Measurements from ENCODE around the gene YBX2. TPM values are rescaled to one million over a fixed set of nuclear protein-coding genes. Genes with fewer than 3 reads are reported as not detected.

YBX2 gene
- total and polyA plus RNA-seq, 2 donors (not counting 3 experiments of a cell fraction or from before 2014, with no cell fraction given): 0.15 to 0.31 TPM

- Histone ChIP-seq H2AFZ (ENCODE audit: low read depth, low read length) (no peak overlapping the region), H3K9me3 (replicated peaks; ENCODE audit: control insufficient read depth, insufficient read depth, low read length) (no peaks in the 10 kb centered on the region), H3K79me2 (ENCODE audit: control insufficient read depth, insufficient read depth, low read length) (no peaks in the 10 kb centered on the region), H3K36me3 (ENCODE audit: control insufficient read depth in 2 of 2, extremely low read depth in 1 of 2, insufficient read depth in 2 of 2, low read length in 2 of 2) (no peaks in the 10 kb centered on the region), H3K4me2 (ENCODE audit: insufficient read depth, low read length) (no peak overlapping the region), H3K9ac (replicated peaks; ENCODE audit: extremely low read depth, insufficient read depth, low read length) (no peak overlapping the region), H3K4me3 (replicated peaks in 1 of 3; ENCODE audit: insufficient read depth in 1 of 3, low read depth in 1 of 3, low read length in 3 of 3) (no peak overlapping the region), H4K20me1 (replicated peaks; ENCODE audit: control insufficient read depth, extremely low read depth, insufficient read depth, low read length) (no peaks in the 10 kb centered on the region), H3K27me3 (ENCODE audit: control insufficient read depth in 2 of 2, insufficient read depth in 2 of 2, low read length in 2 of 2) (no peaks in the 10 kb centered on the region), H3K9me1 (replicated peaks; ENCODE audit: control insufficient read depth, extremely low read depth, insufficient read depth, low read length) (no peaks in the 10 kb centered on the region), H3K4me1 (ENCODE audit: control insufficient read depth, extremely low read depth, insufficient read depth, low read length) (no peaks in the 10 kb centered on the region), H3K27ac (ENCODE audit: insufficient read depth, low read depth, low read length) (no peak overlapping the region)
- DNase-seq (ENCODE audit: low read depth, low spot score) (no peak), FAIRE-seq (no peak)
- CTCF ChIA-PET: interaction anchor here (1.5 to 3.8 kb wide), 3 partner anchors 18 to 297 kb away, joined by 3 to 31 read pairs (median 14); no protein-coding TSS in a partner anchor
- no TSS peak for BruUV-seq (replicated peaks)
- intact Hi-C loops (cut with micrococcal nuclease): no loop called here
- TF ChIP-seq FOS (IDR thresholded peaks at IDR 0.05; ENCODE audit: borderline replicate concordance, insufficient read depth, low read length) (no peak), JUN (IDR thresholded peaks at IDR 0.05; ENCODE audit: borderline replicate concordance, insufficient read depth, insufficient read length, low read depth) (no peak), CTCF (IDR thresholded peaks at IDR 0.05; ENCODE audit: extremely low read depth in 1 of 2, insufficient read depth in 1 of 2, low read depth in 1 of 2, low read length in 2 of 2) (no peak), MYC (IDR thresholded peaks at IDR 0.05; ENCODE audit: low read depth, low read length) (no peak), POLR2AphosphoS5 (IDR thresholded peaks at IDR 0.05; ENCODE audit: insufficient read depth, low read depth, low read length) (no peak), POLR2A (IDR thresholded peaks at IDR 0.05; ENCODE audit: low read depth, low read length) (no peak), EZH2 (IDR thresholded peaks at IDR 0.05; ENCODE audit: borderline replicate concordance, low read depth, low read length, severe bottlenecking) (no peak), GATA2 (IDR thresholded peaks at IDR 0.05; ENCODE audit: insufficient read depth, insufficient read length, low read depth, low read length) (no peak), MAX (IDR thresholded peaks at IDR 0.05; ENCODE audit: insufficient read depth, insufficient read length) (no peak)
- dilution Hi-C loops (cut with MboI; ENCODE audit: extremely low pct_ligation_motif_present, low sequenced_read_pairs): no loop called here
- POLR2A ChIA-PET: no interaction called here
These were observed 48.8 kb upstream of the YBX2 start for GRCh38 chr17:7343250-7343649.

All from endothelial cell of umbilical vein (primary cell).